Measurements from ENCODE around the gene PWWP2B.

- TF ChIP-seq BHLHE40 (IDR thresholded peaks at IDR 0.05; ENCODE audit: low read length) (no peak), GABPA (IDR thresholded peaks at IDR 0.05; ENCODE audit: low read depth, low read length) (no peak), GABPA (CRISPR knock-in tag; IDR thresholded peaks at IDR 0.05; ENCODE audit: low read depth) (no peak), E2F1 (CRISPR knock-in tag; IDR thresholded peaks at IDR 0.05) (no peak), CREB1 (IDR thresholded peaks at IDR 0.05) (no peak), CREB1 (CRISPR knock-in tag; IDR thresholded peaks at IDR 0.05) (no peak), ZBTB21 (CRISPR knock-in tag; IDR thresholded peaks at IDR 0.05) (no peak), EZH2 (conservative IDR thresholded peaks at IDR 0.05; ENCODE audit: low read depth, low read length) (no peak), HDAC2 (CRISPR knock-in tag; IDR thresholded peaks at IDR 0.05) (no peak), PREB (CRISPR knock-in tag; IDR thresholded peaks at IDR 0.05) (no peak), SP1 (IDR thresholded peaks at IDR 0.05) (no peak), SP1 (CRISPR knock-in tag; IDR thresholded peaks at IDR 0.05) (no peak)
Measured at GRCh38 chr10:132405463-132405991, 8.5 kb downstream of the PWWP2B start.
